22Rv1 (cell line): Measurements from ENCODE around the gene RTL10.

Source experiments
- H3K27ac ChIP-seq: fragments of 450-650 bp; 2 replicates; pipeline ENCODE4 v1.5.1; 2017
- CTCF ChIP-seq: fragments of 450-650 bp; IDR thresholded peaks from 2 replicates; pipeline ENCODE4 v1.5.1; 2017; ENCODE audit warnings: mild to moderate bottlenecking
- ZFX ChIP-seq: fragments of 450-650 bp; IDR thresholded peaks from 2 replicates; pipeline ENCODE4 v1.6.1; 2017; ENCODE audit warnings: antibody characterized with exemption, borderline replicate concordance

RTL10 gene

GRCh38 chr22:19848298-19849224 lies 6.1 kb downstream of the RTL10 start:
- TF ChIP-seq CTCF: no peak
- no peak for TF ChIP-seq ZFX
- H3K27ac ChIP-seq: peak overlapping the region; percentile 56

DNA sequence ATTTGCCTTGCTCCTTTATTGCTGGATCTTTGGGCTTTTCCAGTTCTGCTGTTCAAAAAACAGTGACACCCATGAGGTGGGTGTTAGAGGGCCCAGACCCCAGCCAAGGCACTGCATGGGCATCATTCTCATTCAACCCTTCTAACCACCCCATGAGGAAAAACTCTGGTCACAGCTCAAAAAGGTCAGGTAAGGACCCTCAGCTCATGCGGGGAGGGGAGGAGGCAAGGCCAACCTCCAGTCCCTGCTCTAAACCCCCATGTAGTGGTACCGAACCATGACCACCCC lies 7.4 kb downstream of the RTL10 start:
- TF ChIP-seq CTCF (no peak), ZFX (no peak)
- H3K27ac ChIP-seq: no peak overlapping the region

- no peak for TF ChIP-seq ZFX
- no peak for TF ChIP-seq CTCF
- H3K27ac ChIP-seq: no peak overlapping the region
These were observed 7.9 kb downstream of the RTL10 start for GRCh38 chr22:19846620-19847344.

DNA sequence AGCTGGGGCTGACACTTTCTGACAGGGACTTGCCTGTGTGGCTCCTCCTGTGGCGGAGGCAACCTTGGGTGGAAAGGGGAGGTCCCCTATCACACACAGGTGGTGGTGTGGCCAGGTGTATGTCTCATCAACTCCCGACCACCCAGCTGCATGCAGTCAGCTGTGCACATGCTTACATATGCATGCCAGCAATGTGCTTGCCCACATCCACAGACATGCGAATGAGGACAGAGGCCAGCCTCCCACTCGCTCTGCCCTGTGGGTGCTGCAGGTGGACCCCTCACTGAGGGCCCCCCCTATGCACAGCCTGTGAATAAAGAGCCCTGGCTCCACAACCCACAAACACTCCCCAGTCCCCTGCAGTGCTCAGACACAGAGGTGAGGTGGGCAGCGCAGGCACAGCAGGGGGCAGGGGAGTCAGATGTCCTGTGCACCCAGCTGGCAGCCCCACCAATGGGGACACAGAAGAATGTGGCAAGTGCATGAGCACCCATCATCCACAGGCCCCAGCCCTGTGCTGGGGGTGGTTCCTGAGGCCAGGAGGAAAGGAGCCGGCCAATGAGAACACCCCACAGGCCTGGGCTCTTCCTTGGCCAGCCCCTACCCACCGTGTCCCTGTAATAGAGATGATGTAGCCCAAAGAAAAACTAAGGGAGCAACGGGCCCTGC lies 9.5 kb downstream of the RTL10 start:
- no peak overlapping the region for H3K27ac ChIP-seq
- no peak for TF ChIP-seq CTCF
- no peak for TF ChIP-seq ZFX

GRCh38 chr22:19844377-19845053 lies 10.2 kb downstream of the RTL10 start:
- TF ChIP-seq CTCF: no peak
- TF ChIP-seq ZFX: no peak
- H3K27ac ChIP-seq: no peak overlapping the region

- H3K27ac ChIP-seq: no peak overlapping the region
- TF ChIP-seq CTCF (no peak), ZFX (no peak)
These were observed 10.8 kb downstream of the RTL10 start for GRCh38 chr22:19843857-19844376.
